ENCODE data around the gene PXK. TPM values are rescaled to one million over a fixed set of nuclear protein-coding genes. Genes with fewer than 3 reads are reported as not detected.
"Not testable (repeated sequence)": the region's sequence is repeated elsewhere in the genome, so short reads cannot be mapped to it uniquely, and the experiment has no call there.

PXK gene
- total RNA-seq, 1 donor from 2014 or later, result 29.8 TPM

GRCh38 chr3:58434168-58434504 lies 101.4 kb downstream of the PXK start:
- H3K4me1 ChIP-seq, result peaks cover 22% of the 10 kb centered on the region
- ATAC-seq (no peak), DNase-seq (no peak)
- H3K4me3 ChIP-seq, result peak overlapping the region; percentile 85
- peak overlapping the region; percentile 94 for H3K27ac ChIP-seq
- no peaks in the 10 kb centered on the region for H3K9me3 ChIP-seq
- intact Hi-C loops (cut with DNase I), result no loop called here
- no peak for TF ChIP-seq CTCF (IDR thresholded peaks at IDR 0.05)
- H3K36me3 ChIP-seq, result peaks cover 30% of the 10 kb centered on the region
- no peaks in the 10 kb centered on the region for H3K27me3 ChIP-seq

GRCh38 chr3:58434511-58434910 lies 101.8 kb downstream of the PXK start:
- DNase-seq, result no peak
- peaks cover 27% of the 10 kb centered on the region for H3K36me3 ChIP-seq
- H3K9me3 ChIP-seq, result no peaks in the 10 kb centered on the region
- H3K27me3 ChIP-seq, result no peaks in the 10 kb centered on the region
- no peak for TF ChIP-seq CTCF (IDR thresholded peaks at IDR 0.05)
- intact Hi-C loops (cut with DNase I), result no loop called here
- peaks cover 22% of the 10 kb centered on the region for H3K4me1 ChIP-seq
- no peak for ATAC-seq
- H3K4me3 ChIP-seq, result no peak overlapping the region
- peak overlapping the region; percentile 17 for H3K27ac ChIP-seq

GRCh38 chr3:58434990-58435389 lies 102.3 kb downstream of the PXK start:
- Histone ChIP-seq H3K27me3 (no peaks in the 10 kb centered on the region), H3K36me3 (peaks cover 22% of the 10 kb centered on the region), H3K4me3 (no peak overlapping the region), H3K27ac (peak overlapping the region; percentile 53), H3K9me3 (no peaks in the 10 kb centered on the region), H3K4me1 (peaks cover 22% of the 10 kb centered on the region)
- ATAC-seq, result no peak
- TF ChIP-seq CTCF (IDR thresholded peaks at IDR 0.05), result no peak
- intact Hi-C loops (cut with DNase I), result no loop called here
- no peak for DNase-seq

GRCh38 chr3:58437276-58437675 lies 104.6 kb downstream of the PXK start:
- intact Hi-C loops (cut with DNase I); H3K9me3 ChIP-seq; H3K27ac ChIP-seq; ATAC-seq; H3K36me3 ChIP-seq; DNase-seq; H3K27me3 ChIP-seq; H3K4me3 ChIP-seq: not testable (repeated sequence)
- H3K4me1 ChIP-seq, result peaks cover 19% of the 10 kb centered on the region

GRCh38 chr3:58440996-58441355 lies 108.3 kb downstream of the PXK start:
- not testable (repeated sequence) for ATAC-seq, H3K36me3 ChIP-seq, H3K27me3 ChIP-seq

GRCh38 chr3:58441514-58442450 lies 109.1 kb downstream of the PXK start:
- Histone ChIP-seq H3K36me3 (no peaks in the 10 kb centered on the region), H3K4me3 (no peak overlapping the region), H3K27ac (no peak overlapping the region), H3K27me3 (no peaks in the 10 kb centered on the region), H3K4me1 (no peaks in the 10 kb centered on the region), H3K9me3 (no peaks in the 10 kb centered on the region)
- no peak for TF ChIP-seq CTCF (IDR thresholded peaks at IDR 0.05)
- intact Hi-C loops (cut with DNase I), result no loop called here
- DNase-seq, result no peak
- ATAC-seq, result no peak

More at GRCh38 chr3:58440996-58441355, 108.3 kb downstream of the PXK start:
- H3K9me3 ChIP-seq; H3K27ac ChIP-seq; H3K4me3 ChIP-seq; H3K4me1 ChIP-seq; intact Hi-C loops (cut with DNase I); DNase-seq: not testable (repeated sequence)

Data from upper lobe of right lung (tissue), 1 donor.